Measurements from ENCODE around the gene BTBD9. TPM values are rescaled to one million over a fixed set of nuclear protein-coding genes. Genes with fewer than 3 reads are reported as not detected.

BTBD9 gene
- total RNA-seq, 1 donor: 21.4 TPM

DNA sequence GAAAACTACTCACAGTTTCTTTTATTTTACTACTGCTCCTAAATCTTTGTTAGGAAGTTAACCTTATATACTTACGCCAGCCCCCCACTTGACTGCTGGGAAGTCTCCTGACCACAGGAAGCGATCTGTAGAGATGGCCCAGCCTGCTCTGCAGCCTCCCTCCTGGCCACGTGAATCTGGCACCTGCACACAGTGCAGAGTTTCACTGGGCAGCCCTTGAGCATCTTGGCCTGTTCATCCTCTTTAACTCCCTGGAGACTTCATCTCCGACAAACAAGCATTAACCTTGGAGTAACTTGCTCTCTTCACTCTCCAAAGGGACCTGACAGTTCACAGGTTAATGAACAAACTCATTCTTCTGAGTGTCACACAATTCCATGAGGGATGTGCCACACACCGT is 294.1 kb downstream of the BTBD9 start:
- TF ChIP-seq, protein P1, sequence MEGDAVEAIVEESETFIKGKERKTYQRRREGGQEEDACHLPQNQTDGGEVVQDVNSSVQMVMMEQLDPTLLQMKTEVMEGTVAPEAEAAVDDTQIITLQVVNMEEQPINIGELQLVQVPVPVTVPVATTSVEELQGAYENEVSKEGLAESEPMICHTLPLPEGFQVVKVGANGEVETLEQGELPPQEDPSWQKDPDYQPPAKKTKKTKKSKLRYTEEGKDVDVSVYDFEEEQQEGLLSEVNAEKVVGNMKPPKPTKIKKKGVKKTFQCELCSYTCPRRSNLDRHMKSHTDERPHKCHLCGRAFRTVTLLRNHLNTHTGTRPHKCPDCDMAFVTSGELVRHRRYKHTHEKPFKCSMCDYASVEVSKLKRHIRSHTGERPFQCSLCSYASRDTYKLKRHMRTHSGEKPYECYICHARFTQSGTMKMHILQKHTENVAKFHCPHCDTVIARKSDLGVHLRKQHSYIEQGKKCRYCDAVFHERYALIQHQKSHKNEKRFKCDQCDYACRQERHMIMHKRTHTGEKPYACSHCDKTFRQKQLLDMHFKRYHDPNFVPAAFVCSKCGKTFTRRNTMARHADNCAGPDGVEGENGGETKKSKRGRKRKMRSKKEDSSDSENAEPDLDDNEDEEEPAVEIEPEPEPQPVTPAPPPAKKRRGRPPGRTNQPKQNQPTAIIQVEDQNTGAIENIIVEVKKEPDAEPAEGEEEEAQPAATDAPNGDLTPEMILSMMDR (IDR thresholded peaks at IDR 0.05; ENCODE audit: insufficient read depth, low read length): no peak
- no peak overlapping the region for H3K4me3 ChIP-seq (ENCODE audit: low read depth, low read length)
- DNase-seq (ENCODE audit: low read depth): no peak

DNA sequence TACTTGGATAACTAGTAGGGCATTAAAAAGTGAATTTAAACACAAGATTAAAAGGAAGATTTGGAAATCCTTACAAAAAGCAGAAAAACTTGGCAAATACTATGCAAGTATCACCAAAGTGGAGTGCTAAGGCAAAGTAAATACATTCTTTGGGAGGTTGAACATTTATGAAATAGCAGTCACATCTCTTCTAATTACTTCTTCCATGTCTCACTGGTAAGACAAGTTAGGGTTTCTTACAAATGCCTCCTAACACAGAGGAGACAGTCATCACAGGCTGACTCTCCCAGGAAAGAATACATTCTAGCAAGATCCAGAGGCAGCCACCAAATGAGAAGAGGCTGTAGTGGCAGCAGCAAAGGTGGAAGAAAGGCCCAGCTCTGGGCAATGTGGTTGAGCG is 298.2 kb downstream of the BTBD9 start:
- no peak for DNase-seq (ENCODE audit: low read depth)
- TF ChIP-seq, protein P1 (IDR thresholded peaks at IDR 0.05; ENCODE audit: insufficient read depth, low read length): no peak
- no peak overlapping the region for H3K4me3 ChIP-seq (ENCODE audit: low read depth, low read length)

DNA sequence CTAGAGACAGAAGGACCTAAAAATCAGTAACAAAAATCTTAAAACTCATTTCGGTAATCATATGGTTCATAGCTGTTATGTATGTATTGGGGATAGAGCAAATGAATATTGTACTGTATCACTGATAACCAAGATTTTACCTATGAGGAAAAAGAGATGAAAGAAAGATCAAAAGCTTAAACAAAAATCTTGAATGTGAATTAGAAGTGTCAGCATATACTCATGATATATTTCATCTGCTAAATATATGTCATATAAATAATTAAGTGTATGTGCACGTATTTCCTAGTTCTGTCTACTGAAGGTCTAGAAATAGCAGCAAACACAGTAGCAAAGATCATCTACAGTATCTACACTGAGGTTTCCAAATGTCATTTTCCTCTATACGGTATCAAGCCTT is 299.8 kb downstream of the BTBD9 start:
- DNase-seq (ENCODE audit: low read depth): no peak
- TF ChIP-seq, protein P1 (IDR thresholded peaks at IDR 0.05; ENCODE audit: insufficient read depth, low read length): no peak
- H3K4me3 ChIP-seq (ENCODE audit: low read depth, low read length): no peak overlapping the region

DNA sequence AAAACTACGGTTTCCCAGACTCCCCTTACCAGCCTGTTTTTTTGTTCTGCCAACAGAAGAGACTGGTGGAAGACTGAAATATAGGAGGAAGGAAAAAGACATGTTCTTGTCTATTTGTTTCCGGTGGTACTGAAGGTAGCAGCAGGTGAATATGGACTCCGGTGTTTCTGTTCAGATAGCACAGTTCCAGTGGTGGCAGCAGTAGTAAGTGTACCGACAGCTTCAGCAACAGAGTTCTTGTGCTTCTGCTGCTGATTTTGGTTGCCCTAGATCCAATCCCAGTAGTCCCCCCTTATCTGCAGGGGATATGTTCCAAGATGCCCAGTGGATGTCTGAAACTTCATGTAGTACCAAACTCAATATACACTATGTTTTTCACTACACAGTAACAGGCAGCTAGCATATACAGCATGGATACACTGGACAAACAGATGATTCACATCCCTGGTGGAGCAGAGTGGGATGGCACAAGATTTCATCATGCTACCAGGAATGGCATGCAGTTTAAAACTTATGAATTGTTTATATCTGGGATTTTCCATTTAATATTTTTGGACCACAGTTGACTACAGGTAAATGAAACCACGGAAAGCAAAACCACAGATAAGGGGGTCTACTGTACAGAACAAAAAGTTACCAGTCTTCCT is 301.8 kb downstream of the BTBD9 start:
- DNase-seq (ENCODE audit: low read depth): peak; percentile 88
- TF ChIP-seq, protein P1 (IDR thresholded peaks at IDR 0.05; ENCODE audit: insufficient read depth, low read length): peak; percentile 52
- H3K4me3 ChIP-seq (ENCODE audit: low read depth, low read length): no peak overlapping the region

DNA sequence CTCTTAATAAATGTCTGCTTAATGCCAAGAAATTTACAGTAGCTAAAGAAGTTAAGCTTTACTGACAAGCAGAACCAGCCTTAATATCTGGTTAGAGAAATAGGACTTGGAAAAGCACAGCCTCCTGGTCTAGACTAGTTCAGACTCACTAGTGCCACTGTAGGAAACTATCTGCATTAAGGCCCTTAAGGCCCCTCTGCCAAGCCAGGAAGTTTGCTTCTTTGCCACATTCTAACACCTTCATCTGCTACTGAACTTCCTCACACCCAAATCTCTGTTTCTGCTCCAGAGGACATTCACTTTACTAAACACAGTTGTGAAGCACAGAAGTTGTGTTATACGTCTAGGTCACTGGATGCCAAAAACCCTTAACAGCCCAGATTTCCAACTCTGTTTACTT is 302.8 kb downstream of the BTBD9 start:
- DNase-seq (ENCODE audit: low read depth): no peak
- no peak overlapping the region for H3K4me3 ChIP-seq (ENCODE audit: low read depth, low read length)
- TF ChIP-seq, protein P1 (IDR thresholded peaks at IDR 0.05; ENCODE audit: insufficient read depth, low read length): no peak

DNA sequence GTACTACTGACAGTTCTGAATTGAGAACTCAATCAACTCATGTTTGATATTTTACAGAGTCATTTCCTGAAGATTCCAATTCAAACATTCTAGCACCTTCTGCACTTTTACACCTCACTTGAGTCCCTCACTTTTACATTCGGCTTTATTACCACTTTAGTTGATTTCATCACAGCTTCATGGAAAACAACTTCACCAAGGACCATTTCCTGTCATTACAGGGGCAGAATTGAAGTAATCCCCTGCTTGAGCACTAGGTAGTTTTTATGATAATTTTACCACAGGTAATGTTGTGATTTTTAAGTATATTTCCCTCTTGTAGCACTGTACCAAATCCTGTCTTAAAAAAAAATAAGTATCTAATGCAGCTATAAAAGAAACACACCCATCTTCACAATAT is 312.9 kb downstream of the BTBD9 start:
- DNase-seq (ENCODE audit: low read depth): no peak
- TF ChIP-seq, protein P1 (IDR thresholded peaks at IDR 0.05; ENCODE audit: insufficient read depth, low read length): no peak
- H3K4me3 ChIP-seq (ENCODE audit: low read depth, low read length): no peak overlapping the region

DNA sequence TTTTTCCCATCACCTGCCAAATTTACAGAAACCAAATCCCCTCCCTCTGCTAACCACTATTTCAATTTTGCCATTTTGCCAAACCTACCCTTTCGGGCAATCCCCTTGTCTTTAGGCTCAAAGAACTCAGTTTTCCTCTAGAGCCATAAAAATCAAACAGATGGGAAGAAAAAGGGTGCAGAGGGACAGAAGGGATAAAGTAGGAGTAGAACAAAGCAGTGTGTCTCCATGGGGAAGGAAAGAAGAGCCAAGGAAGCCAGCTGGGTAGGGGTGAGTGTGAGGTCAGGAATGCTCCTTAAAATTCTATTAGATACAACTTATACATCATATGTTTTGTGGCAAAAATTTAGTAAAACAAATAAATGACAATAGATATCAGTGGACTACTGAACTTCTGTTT is 316.5 kb downstream of the BTBD9 start:
- no peak overlapping the region for H3K4me3 ChIP-seq (ENCODE audit: low read depth, low read length)
- TF ChIP-seq, protein P1 (IDR thresholded peaks at IDR 0.05; ENCODE audit: insufficient read depth, low read length): no peak
- DNase-seq (ENCODE audit: low read depth): no peak
